Muscle of arm (tissue), 12 donors: ENCODE measurements around the gene ZNF132. TPM values are rescaled to one million over a fixed set of nuclear protein-coding genes. Genes with fewer than 3 reads are reported as not detected.
A peak's percentile ranks its signal among the peaks of the same experiment; 100 is the strongest.
"Not testable (repeated sequence)": the region's sequence is repeated elsewhere in the genome, so short reads cannot be mapped to it uniquely, and the experiment has no call there.

Experiments used
- DNase-seq: peaks from one replicate; pipeline ENCODE4 v3.0.0-alpha.2; 2013
- polyA plus RNA-seq, 12 donors: library from polyadenylated mRNA; unstranded; fragments of 120-200 nt; gene quantifications; one replicate each; pipeline ENCODE4 v1.2.1, GENCODE V29; 2013; ENCODE audit not compliant: insufficient read length in 12 of 12

Gene ZNF132
- polyA plus RNA-seq, 12 donors: 3.4 to 6.5 (median 5.3) TPM; not detected in 1

DNA sequence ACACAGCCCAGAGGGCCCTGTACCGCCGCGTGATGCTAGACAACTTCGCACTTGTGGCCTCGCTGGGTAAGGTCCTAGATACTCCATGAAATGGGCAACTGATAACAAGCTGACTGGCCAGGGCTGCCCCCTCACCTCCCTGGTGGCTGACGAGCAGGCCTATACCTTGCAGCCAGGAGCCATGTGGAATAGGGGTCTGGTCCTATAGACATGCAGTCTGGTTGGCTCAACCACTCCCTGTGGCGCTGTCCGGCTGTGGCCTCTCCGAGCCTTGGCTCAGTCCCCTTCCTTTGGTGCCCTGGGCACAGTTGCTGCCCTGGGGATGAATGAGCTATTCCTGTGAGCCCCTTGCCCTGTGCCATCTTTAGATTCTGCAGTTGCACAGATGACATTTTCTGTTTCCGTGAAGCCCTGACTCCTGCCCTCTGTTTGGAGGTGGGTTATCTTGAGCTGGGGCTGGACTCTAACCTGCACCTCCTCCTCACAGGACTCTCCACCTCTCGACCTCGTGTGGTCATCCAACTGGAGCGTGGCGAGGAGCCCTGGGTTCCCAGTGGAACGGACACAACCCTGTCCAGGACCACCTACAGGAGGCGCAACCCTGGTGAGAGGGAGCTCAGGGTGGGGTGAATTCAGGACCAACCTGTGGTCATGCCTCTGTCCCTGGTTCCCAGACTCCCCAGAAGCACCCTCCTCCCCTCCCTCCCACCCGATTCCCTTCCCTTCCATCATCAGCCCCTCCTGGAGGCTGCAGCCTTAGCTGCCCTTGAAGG lies 29.5 kb upstream of the ZNF132 start:
- no peak for DNase-seq

DNA sequence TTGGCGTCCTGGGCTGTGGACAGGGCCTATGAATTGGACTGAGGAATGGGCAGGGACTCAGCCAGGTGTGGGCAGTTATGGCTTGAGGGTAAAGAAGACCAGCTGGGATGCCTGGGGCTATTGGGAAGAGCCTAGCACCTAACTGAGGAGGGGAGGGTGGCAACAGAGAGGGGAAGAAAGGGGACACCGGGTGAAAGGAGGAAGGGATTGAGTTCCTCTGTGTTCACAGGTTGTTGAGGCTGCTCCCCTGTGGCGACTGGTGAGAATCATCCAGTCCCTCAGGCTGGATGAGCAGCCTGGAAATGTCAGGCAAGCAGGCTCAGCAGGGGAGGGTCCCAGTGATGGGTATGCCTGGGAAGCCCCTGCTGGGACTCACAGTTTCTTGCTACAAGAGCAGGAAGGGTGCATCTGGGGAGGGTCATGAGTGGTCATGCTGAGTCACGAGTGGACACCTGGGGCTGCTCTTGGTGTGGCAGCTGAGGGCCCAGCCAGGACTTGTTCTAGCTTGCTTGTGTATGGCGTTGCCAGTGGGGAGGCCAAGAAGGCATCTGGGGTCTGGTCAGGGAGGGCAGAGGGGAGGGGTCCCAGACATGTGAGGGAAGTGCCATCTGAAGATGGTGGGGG lies 28.4 kb upstream of the ZNF132 start:
- DNase-seq: no peak

DNA sequence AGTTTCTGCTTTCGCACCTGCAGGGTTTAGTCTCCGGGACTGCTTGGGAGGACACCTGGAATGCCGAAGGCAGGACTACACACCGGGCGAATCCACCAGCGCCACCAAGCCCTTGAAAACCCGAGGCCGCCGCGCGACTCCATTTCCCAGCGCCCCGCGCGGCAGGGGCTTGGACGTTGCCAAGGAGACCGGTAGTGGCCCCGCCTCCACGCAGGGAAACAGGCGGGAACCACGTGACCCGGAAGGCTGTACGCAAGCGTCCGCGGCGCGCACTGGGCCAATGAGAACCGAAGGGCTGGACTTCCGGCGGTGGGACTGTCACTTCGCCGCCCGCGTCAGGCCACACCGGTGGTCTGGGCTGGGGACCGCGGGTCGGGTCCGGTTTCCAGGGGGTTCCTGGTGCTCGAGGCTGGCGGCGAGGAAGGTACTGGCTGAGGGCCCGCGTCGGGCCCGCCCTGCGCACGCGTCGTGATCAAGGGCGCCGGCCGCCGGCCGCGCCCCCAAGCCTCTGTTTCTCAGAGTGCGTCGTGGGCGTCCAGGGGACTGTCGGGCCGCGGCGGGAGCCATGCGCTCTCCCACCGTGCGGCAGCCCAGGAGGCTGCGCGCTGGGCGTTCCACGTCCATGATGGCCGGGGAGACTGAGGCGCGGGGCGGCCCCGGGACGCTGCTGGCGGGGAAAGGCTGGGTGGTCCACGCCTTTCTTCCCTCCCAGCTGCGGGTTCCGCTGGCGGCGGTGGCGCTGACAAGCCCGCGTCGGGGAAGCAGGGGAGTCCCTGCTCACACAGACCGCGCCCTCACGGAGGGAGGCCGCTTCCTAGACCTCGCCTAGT lies 27.0 kb upstream of the ZNF132 start, which contains the start of gene ZNF324:
TSS of gene ZNF324 (plus strand) at position 321 of the 830 bp plus-strand sequence. CDS start 2,106 bp downstream, outside the sequence.
- DNase-seq: peak; percentile 98

DNA sequence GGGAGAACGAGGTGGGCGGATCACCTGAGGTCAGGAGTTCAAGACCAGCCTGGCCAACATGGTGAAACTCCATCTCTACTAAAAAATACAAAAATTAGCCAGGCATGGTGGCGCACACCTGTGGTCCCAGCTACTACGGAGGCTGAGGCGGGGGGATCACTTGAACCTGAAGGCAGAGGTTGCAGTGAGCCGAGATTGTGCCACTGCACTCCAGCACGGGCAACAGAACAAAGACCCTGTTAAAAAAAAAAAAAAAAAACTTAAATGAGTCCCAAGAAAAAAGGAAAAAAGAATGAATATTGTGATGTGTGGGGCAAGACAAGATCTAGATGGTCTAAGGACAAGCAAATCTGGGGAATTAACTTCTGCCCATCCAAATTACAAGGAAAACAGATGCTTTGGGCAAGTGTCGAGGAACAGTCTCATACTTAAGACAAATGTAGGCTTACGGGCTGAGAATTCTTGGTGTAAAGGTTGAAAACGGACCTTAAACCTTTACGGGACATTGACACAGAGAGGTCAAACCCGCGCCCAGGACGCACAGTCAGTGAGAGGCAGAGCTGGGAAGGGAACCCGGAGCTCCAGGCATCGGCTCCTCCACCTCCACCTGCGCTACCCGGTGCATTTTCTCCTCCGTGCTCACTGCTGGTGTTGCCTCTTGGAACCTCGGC lies 26.3 kb upstream of the ZNF132 start:
- no peak for DNase-seq

DNA sequence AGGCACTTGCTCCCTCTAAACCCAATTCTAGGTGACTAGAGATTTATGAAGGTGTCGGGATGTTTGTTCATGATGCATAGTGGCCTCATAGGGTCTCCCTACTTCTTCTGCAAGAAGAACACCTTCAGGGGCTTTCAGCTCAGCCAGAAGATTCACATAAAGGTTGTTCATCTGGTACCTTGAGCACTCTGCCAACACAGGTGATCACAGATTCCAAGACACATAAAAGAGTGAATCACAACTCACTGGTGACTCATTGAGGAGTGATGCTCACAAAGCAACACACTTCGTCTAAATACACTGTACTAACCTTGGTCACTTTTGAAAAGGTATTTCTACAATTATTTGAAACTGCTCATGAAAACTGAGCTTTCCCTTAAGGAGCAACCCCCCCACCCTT lies 20.1 kb upstream of the ZNF132 start:
- no peak for DNase-seq

DNA sequence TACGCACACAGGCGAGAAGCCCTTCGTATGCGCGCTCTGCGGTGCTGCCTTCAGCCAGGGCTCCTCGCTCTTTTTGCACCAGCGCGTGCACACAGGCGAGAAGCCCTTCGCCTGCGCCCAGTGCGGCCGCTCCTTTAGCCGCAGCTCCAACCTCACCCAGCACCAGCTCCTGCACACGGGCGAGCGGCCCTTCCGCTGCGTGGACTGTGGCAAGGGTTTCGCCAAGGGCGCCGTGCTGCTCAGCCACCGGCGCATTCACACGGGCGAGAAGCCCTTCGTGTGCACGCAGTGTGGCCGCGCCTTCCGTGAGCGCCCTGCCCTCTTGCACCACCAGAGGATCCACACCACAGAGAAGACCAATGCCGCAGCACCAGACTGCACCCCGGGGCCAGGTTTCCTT lies 16.2 kb upstream of the ZNF132 start:
- DNase-seq: no peak

- DNase-seq: no peak
Measured at GRCh38 chr19:58455306-58455705, 15.4 kb upstream of the ZNF132 start.

- DNase-seq: no peak
Measured at GRCh38 chr19:58453743-58454142, 13.8 kb upstream of the ZNF132 start.

GRCh38 chr19:58451358-58452101 lies 11.6 kb upstream of the ZNF132 start, which contains the start of gene ZNF324B:
ZNF324B (plus strand) TSS chr19:58451622; CDS start chr19:58453702, 2,080 bp downstream.
- DNase-seq: peak; percentile 96

GRCh38 chr19:58450856-58451357 lies 11.0 kb upstream of the ZNF132 start:
- DNase-seq: no peak

GRCh38 chr19:58449980-58450379 lies 10.0 kb upstream of the ZNF132 start:
- not testable (repeated sequence) for DNase-seq

- not testable (repeated sequence) for DNase-seq
Measured at GRCh38 chr19:58448860-58449259, 8.9 kb upstream of the ZNF132 start.

DNA sequence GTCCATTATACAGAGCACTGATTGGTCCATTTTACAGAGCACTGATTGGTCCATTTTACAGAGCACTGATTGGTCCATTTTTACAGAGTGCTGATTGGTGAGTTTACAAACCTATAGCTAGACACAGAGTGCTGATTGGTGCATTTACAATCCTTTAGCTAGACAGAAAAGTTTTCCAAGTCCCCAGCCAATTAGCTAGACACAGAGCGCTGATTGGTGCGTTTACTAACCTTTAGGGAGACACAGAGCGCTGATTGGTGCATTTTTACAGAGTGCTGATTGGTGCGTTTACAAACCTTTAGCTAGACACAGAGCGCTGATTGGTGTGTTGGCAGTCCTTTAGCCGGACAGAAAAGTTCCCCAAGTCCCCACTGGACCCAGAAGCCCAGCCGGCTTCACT lies 3.0 kb upstream of the ZNF132 start:
- DNase-seq: not testable (repeated sequence)

GRCh38 chr19:58440556-58440955 lies 603 bp upstream of the ZNF132 start:
- peak; percentile 15 for DNase-seq

- no peak for DNase-seq
Measured at GRCh38 chr19:58434217-58434616, 5.7 kb downstream of the ZNF132 start.

DNA sequence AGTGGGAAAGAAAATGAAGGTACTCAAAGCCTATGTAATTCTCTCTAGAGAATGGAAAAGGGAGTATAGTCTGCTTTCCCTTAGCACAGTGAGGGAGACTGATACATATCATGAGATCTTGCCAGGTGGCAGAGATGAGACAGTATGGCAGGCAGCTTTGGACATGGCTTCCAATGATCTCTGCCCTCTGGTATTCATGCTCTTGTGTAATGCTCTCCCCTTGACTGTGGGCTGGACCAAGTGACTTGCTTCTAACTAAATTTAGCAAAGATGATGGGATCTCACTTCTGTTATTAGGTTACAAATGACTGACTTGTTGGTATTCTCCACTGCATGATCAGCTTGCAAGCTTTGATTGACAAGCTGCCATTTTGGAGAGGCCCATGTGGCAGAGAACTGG lies 10.2 kb downstream of the ZNF132 start:
- DNase-seq: no peak

DNA sequence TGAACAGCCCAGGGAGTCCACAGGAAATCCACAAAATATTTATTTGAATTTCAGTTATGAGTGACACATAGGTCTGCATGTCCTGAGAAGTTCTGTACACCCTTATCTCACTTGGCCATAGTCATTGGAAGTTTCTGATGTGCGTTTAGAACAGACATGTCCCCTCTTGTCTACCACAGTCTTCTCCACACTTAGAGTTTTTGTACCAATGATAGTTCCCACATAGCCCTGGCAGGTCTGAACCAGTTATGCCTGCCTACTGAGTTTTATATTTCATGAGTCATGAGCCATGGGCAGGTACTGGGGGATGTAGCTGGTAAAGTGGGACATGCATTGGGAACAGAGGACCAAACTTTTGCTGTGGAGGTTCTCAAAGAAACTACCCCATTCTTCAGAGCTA lies 11.3 kb downstream of the ZNF132 start:
- DNase-seq: no peak

DNA sequence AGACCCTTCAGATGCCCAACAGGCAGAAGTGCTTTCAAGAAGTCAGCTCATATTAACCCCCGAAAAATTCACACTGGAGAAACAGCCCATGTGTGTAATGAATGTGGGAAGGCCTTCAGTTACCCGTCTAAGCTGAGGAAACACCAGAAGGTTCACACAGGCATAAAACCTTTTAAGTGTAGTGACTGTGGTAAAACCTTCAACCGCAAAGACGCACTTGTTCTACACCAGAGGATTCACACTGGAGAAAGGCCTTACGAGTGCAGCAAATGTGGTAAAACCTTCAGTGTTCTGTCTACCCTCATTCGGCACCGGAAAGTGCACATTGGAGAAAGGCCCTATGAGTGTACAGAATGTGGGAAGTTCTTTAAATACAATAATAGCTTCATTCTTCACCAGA lies 22.9 kb downstream of the ZNF132 start:
- DNase-seq: no peak

DNA sequence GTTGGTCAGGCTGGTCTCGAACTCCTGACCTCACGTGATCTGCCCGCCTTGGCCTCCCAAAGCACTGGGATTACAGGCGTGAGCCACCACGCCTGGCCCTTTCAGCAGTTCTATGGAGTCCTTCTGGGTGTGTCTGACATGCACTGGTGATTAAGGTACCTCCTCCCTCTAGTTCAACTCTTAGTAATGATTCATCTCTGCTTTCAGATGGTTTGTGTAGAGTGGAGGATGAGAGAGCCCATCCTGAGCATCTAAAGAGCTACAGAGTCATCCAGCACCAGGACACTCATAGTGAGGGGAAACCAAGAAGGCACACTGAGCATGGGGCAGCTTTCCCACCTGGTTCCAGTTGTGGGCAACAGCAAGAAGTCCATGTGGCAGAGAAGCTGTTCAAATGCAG lies 23.3 kb downstream of the ZNF132 start:
- no peak for DNase-seq

- no peak for DNase-seq
Measured at GRCh38 chr19:58409010-58409790, 30.8 kb downstream of the ZNF132 start.
